ENCODE data around the gene CAPRIN1. TPM values are rescaled to one million over a fixed set of nuclear protein-coding genes. Genes with fewer than 3 reads are reported as not detected.
A peak's percentile ranks its signal among the peaks of the same experiment; 100 is the strongest.

CAPRIN1 gene
- total and polyA plus RNA-seq, 2 donors (not counting 3 experiments of a cell fraction or from before 2014, with no cell fraction given) = 138 to 279 TPM

DNA sequence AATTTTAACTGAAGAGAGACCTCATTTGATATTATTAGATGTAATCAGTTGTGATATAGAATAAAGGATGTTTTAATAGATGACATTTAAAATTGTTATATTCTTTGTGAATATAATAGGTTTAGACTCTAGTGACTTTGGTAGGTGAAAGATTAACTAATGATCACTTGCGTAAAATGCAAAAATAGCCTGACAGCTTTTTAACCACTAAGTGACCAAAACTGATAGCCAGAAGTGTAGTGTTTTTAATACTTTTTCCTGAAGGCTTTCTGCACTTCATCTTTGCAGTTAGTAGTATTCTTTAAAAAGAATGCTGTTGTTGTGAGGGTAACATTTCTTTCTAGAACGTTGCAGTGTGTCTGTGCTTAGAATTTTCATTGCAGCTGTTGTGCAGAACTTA is 5.1 kb downstream of the CAPRIN1 start:
- no peak for DNase-seq (ENCODE audit: low read depth, low spot score)
- BruUV-seq (replicated peaks) = no TSS peak
- Histone ChIP-seq H3K4me3 (replicated peaks in 1 of 3; ENCODE audit: insufficient read depth in 1 of 3, low read depth in 1 of 3, low read length in 3 of 3) (no peak overlapping the region), H3K79me2 (ENCODE audit: control insufficient read depth, insufficient read depth, low read length) (peaks cover 95% of the 10 kb centered on the region), H3K36me3 (ENCODE audit: control insufficient read depth in 2 of 2, extremely low read depth in 1 of 2, insufficient read depth in 2 of 2, low read length in 2 of 2) (peaks cover 4 to 8% of the 10 kb centered on the region in 2 experiments), H3K9ac (replicated peaks; ENCODE audit: extremely low read depth, insufficient read depth, low read length) (no peak overlapping the region), H2AFZ (ENCODE audit: low read depth, low read length) (no peak overlapping the region), H3K9me3 (replicated peaks; ENCODE audit: control insufficient read depth, insufficient read depth, low read length) (no peaks in the 10 kb centered on the region), H3K4me2 (ENCODE audit: insufficient read depth, low read length) (peak overlapping the region; percentile 18), H3K4me1 (ENCODE audit: control insufficient read depth, extremely low read depth, insufficient read depth, low read length) (peaks cover 40% of the 10 kb centered on the region), H3K27ac (ENCODE audit: insufficient read depth, low read depth, low read length) (no peak overlapping the region), H4K20me1 (replicated peaks; ENCODE audit: control insufficient read depth, extremely low read depth, insufficient read depth, low read length) (peaks cover 23% of the 10 kb centered on the region), H3K27me3 (ENCODE audit: control insufficient read depth in 2 of 2, insufficient read depth in 2 of 2, low read length in 2 of 2) (no peaks in the 10 kb centered on the region), H3K9me1 (replicated peaks; ENCODE audit: control insufficient read depth, extremely low read depth, insufficient read depth, low read length) (no peaks in the 10 kb centered on the region)
- FAIRE-seq = no peak
- intact Hi-C loops (cut with micrococcal nuclease) = no loop called here
- POLR2A ChIA-PET = no interaction called here
- CTCF ChIA-PET = interaction anchor here (1.2 to 2.2 kb wide), 4 partner anchors 10 to 69 kb away, joined by 4 to 5 read pairs (median 4); no protein-coding TSS in a partner anchor
- TF ChIP-seq FOS (IDR thresholded peaks at IDR 0.05; ENCODE audit: borderline replicate concordance, insufficient read depth, low read length) (no peak), JUN (IDR thresholded peaks at IDR 0.05; ENCODE audit: borderline replicate concordance, insufficient read depth, insufficient read length, low read depth) (no peak), MYC (IDR thresholded peaks at IDR 0.05; ENCODE audit: low read depth, low read length) (no peak), POLR2A (IDR thresholded peaks at IDR 0.05; ENCODE audit: low read depth, low read length) (no peak), EZH2 (IDR thresholded peaks at IDR 0.05; ENCODE audit: borderline replicate concordance, low read depth, low read length, severe bottlenecking) (no peak), GATA2 (IDR thresholded peaks at IDR 0.05; ENCODE audit: insufficient read depth, insufficient read length, low read depth, low read length) (no peak), POLR2AphosphoS5 (IDR thresholded peaks at IDR 0.05; ENCODE audit: insufficient read depth, low read depth, low read length) (no peak)
- TF ChIP-seq, protein P1, sequence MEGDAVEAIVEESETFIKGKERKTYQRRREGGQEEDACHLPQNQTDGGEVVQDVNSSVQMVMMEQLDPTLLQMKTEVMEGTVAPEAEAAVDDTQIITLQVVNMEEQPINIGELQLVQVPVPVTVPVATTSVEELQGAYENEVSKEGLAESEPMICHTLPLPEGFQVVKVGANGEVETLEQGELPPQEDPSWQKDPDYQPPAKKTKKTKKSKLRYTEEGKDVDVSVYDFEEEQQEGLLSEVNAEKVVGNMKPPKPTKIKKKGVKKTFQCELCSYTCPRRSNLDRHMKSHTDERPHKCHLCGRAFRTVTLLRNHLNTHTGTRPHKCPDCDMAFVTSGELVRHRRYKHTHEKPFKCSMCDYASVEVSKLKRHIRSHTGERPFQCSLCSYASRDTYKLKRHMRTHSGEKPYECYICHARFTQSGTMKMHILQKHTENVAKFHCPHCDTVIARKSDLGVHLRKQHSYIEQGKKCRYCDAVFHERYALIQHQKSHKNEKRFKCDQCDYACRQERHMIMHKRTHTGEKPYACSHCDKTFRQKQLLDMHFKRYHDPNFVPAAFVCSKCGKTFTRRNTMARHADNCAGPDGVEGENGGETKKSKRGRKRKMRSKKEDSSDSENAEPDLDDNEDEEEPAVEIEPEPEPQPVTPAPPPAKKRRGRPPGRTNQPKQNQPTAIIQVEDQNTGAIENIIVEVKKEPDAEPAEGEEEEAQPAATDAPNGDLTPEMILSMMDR (IDR thresholded peaks at IDR 0.05; ENCODE audit: extremely low read depth in 1 of 2, insufficient read depth in 1 of 2, low read depth in 1 of 2, low read length in 2 of 2) = no peak
- TF ChIP-seq, protein P2, sequence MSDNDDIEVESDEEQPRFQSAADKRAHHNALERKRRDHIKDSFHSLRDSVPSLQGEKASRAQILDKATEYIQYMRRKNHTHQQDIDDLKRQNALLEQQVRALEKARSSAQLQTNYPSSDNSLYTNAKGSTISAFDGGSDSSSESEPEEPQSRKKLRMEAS (IDR thresholded peaks at IDR 0.05; ENCODE audit: insufficient read depth, insufficient read length) = no peak
- dilution Hi-C loops (cut with MboI; ENCODE audit: extremely low pct_ligation_motif_present, low sequenced_read_pairs) = no loop called here
